ENCODE results near the gene STAT1. TPM values are rescaled to one million over a fixed set of nuclear protein-coding genes. Genes with fewer than 3 reads are reported as not detected.

Gene STAT1
- total and polyA plus RNA-seq, 2 donors (not counting 1 experiment from before 2014, with no cell fraction given), result 128 to 171 TPM

GRCh38 chr2:190972846-190973245 lies 41.1 kb downstream of the STAT1 start:
- no peak overlapping the region for H3K4me2 ChIP-seq (ENCODE audit: extremely low read depth, insufficient read depth, low read length)
- no peak overlapping the region for H3K9ac ChIP-seq (ENCODE audit: insufficient read depth, low read length)
- H3K27ac ChIP-seq (ENCODE audit: insufficient read depth, low read length), result no peak overlapping the region
- DNase-seq (ENCODE audit: low read depth in 2 of 2), result no peak
- H3K4me3 ChIP-seq (replicated peaks in 1 of 4; ENCODE audit: control extremely low read depth in 1 of 4, insufficient read depth in 1 of 4, low read depth in 3 of 4, low read length in 4 of 4), result no peak overlapping the region
- H3K4me1 ChIP-seq (ENCODE audit: control insufficient read depth, extremely low read depth, insufficient read depth, low read length), result peaks cover 5% of the 10 kb centered on the region
- H3K36me3 ChIP-seq (ENCODE audit: control insufficient read depth, insufficient read depth, low read length), result peaks cover 33% of the 10 kb centered on the region
- H2AFZ ChIP-seq (ENCODE audit: low read length), result no peak overlapping the region
- no peaks in the 10 kb centered on the region for H3K27me3 ChIP-seq (ENCODE audit: control insufficient read depth, insufficient read depth, low read length)
- no peaks in the 10 kb centered on the region for H4K20me1 ChIP-seq (ENCODE audit: control insufficient read depth, extremely low read depth, insufficient read depth, low read length)
- no peaks in the 10 kb centered on the region for H3K9me3 ChIP-seq (ENCODE audit: control insufficient read depth, insufficient read depth, low read depth, low read length)
- TF ChIP-seq, protein P1, sequence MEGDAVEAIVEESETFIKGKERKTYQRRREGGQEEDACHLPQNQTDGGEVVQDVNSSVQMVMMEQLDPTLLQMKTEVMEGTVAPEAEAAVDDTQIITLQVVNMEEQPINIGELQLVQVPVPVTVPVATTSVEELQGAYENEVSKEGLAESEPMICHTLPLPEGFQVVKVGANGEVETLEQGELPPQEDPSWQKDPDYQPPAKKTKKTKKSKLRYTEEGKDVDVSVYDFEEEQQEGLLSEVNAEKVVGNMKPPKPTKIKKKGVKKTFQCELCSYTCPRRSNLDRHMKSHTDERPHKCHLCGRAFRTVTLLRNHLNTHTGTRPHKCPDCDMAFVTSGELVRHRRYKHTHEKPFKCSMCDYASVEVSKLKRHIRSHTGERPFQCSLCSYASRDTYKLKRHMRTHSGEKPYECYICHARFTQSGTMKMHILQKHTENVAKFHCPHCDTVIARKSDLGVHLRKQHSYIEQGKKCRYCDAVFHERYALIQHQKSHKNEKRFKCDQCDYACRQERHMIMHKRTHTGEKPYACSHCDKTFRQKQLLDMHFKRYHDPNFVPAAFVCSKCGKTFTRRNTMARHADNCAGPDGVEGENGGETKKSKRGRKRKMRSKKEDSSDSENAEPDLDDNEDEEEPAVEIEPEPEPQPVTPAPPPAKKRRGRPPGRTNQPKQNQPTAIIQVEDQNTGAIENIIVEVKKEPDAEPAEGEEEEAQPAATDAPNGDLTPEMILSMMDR (conservative IDR thresholded peaks at IDR 0.05 in 1 of 2, IDR thresholded peaks at IDR 0.05 in 1 of 2; ENCODE audit: low read depth in 1 of 2, low read length in 2 of 2), result no peak
- TF ChIP-seq EZH2 (IDR thresholded peaks at IDR 0.05; ENCODE audit: low read length, missing control alignments), result no peak
- H3K79me2 ChIP-seq (ENCODE audit: control insufficient read depth, insufficient read depth, low read length), result no peaks in the 10 kb centered on the region

DNA sequence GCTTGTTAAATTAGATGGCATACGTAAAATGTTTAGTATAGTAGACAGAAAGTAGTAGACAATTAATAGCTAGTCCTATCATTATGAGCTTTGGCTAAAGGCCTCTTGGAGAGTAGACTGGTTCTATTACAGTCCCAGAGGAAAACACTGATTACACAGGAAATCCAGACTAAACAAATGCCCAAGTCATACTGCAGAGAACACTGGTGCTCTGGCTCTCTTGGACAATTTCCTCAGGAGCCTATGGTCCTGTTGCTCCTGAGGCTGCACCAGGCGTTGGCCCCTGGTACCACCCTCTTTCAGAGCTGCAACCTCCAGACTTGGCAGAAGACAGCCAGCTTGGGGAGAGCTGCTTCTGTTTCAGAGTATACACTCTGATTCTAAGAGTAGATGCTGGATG lies 41.8 kb downstream of the STAT1 start:
- no peak overlapping the region for H3K27ac ChIP-seq (ENCODE audit: insufficient read depth, low read length)
- TF ChIP-seq, protein P1 (conservative IDR thresholded peaks at IDR 0.05 in 1 of 2, IDR thresholded peaks at IDR 0.05 in 1 of 2; ENCODE audit: low read depth in 1 of 2, low read length in 2 of 2), result no peak
- no peak for TF ChIP-seq EZH2 (IDR thresholded peaks at IDR 0.05; ENCODE audit: low read length, missing control alignments)
- no peak overlapping the region for H3K4me3 ChIP-seq (replicated peaks in 1 of 4; ENCODE audit: control extremely low read depth in 1 of 4, insufficient read depth in 1 of 4, low read depth in 3 of 4, low read length in 4 of 4)
- H3K36me3 ChIP-seq (ENCODE audit: control insufficient read depth, insufficient read depth, low read length), result peaks cover 31% of the 10 kb centered on the region
- DNase-seq (ENCODE audit: low read depth in 2 of 2), result no peak
- no peaks in the 10 kb centered on the region for H4K20me1 ChIP-seq (ENCODE audit: control insufficient read depth, extremely low read depth, insufficient read depth, low read length)
- H3K79me2 ChIP-seq (ENCODE audit: control insufficient read depth, insufficient read depth, low read length), result no peaks in the 10 kb centered on the region
- no peak overlapping the region for H3K9ac ChIP-seq (ENCODE audit: insufficient read depth, low read length)
- H2AFZ ChIP-seq (ENCODE audit: low read length), result no peak overlapping the region
- H3K27me3 ChIP-seq (ENCODE audit: control insufficient read depth, insufficient read depth, low read length), result no peaks in the 10 kb centered on the region
- H3K9me3 ChIP-seq (ENCODE audit: control insufficient read depth, insufficient read depth, low read depth, low read length), result no peaks in the 10 kb centered on the region
- no peak overlapping the region for H3K4me2 ChIP-seq (ENCODE audit: extremely low read depth, insufficient read depth, low read length)
- peaks cover 5% of the 10 kb centered on the region for H3K4me1 ChIP-seq (ENCODE audit: control insufficient read depth, extremely low read depth, insufficient read depth, low read length)

DNA sequence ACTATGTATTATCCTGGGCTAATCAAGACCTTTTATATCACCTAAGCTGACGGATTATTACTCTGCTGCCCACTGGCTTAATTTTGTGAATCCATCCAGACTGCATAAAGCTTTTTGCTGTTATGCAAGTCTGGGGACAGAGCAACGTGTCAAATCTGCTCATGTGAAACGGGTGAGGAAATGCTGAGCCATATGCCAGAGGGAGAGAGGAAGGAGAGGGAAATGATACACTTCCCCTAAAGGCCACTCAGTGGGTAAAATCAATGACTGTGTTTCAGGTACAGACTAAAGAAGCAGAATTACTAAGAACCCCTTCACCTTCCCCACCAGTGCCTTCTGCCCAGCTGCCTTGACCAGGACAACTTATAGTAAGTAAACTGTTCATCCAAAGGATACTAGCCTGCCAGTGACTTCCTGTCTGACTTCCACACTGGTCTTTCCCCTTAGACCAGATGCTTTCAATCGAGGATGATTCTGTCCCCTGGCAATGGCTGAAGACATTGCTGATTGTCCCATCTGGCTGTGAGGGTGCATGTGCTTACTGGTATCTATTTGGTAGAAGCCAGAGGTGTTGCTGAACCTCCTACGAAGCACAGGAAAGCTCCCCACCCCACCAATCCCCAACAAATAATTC lies 43.0 kb downstream of the STAT1 start:
- Histone ChIP-seq H3K36me3 (ENCODE audit: control insufficient read depth, insufficient read depth, low read length) (peaks cover 25% of the 10 kb centered on the region), H3K79me2 (ENCODE audit: control insufficient read depth, insufficient read depth, low read length) (no peaks in the 10 kb centered on the region), H3K27ac (ENCODE audit: insufficient read depth, low read length) (no peak overlapping the region), H3K4me1 (ENCODE audit: control insufficient read depth, extremely low read depth, insufficient read depth, low read length) (peaks cover 5% of the 10 kb centered on the region), H3K9me3 (ENCODE audit: control insufficient read depth, insufficient read depth, low read depth, low read length) (no peaks in the 10 kb centered on the region), H4K20me1 (ENCODE audit: control insufficient read depth, extremely low read depth, insufficient read depth, low read length) (no peaks in the 10 kb centered on the region), H2AFZ (ENCODE audit: low read length) (no peak overlapping the region), H3K4me2 (ENCODE audit: extremely low read depth, insufficient read depth, low read length) (no peak overlapping the region), H3K4me3 (replicated peaks in 1 of 4; ENCODE audit: control extremely low read depth in 1 of 4, insufficient read depth in 1 of 4, low read depth in 3 of 4, low read length in 4 of 4) (no peak overlapping the region), H3K9ac (ENCODE audit: insufficient read depth, low read length) (no peak overlapping the region), H3K27me3 (ENCODE audit: control insufficient read depth, insufficient read depth, low read length) (no peaks in the 10 kb centered on the region)
- DNase-seq (ENCODE audit: low read depth in 2 of 2), result no peak
- TF ChIP-seq, protein P1 (conservative IDR thresholded peaks at IDR 0.05 in 1 of 2, IDR thresholded peaks at IDR 0.05 in 1 of 2; ENCODE audit: low read depth in 1 of 2, low read length in 2 of 2), result no peak
- TF ChIP-seq EZH2 (IDR thresholded peaks at IDR 0.05; ENCODE audit: low read length, missing control alignments), result no peak
